ENCODE data around the gene SENP5.

The SENP5 gene

DNA sequence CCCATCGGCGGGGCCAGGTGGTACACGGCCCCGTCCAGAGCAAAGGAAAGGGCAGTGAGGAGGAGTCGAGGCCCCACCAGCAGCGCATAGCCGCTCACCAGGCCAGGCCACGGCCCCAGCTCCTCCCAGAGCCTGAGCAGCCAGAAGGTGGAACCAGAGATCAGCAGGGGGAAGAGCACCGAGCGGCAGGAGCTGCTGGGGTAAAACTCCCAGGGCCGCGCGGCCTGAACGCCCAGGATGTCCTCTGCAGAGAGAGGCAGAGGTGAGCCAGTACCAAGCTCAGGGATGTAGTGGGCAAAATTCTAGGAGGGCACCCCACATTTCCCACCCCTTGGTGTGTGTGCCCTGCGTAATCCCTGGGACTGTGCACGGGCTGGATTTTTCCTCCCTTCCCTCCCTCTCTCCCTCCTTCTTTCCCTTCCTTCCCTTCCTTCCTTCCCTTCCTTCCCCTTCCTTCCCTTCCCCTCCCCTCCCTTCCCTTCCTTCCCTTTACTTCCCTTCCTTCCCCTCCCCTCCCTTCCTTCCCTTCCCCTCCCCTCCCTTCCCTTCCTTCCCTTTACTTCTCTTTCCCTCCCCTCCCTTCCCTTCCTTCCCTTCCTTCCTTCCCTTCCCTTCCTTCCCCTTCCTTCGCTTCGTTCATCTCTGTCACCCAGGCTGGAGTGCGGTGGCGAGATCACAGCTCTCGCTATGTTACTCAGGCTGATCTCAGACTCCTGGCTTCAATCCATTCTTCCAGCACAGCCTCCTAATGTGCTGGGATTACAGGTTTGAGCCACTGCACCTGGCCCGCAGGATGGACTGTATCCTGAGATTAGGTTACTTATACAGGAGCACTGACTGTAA lies 80.9 kb downstream of the SENP5 start:
- CTCF ChIA-PET, result interaction anchor here (0.8 to 3.2 kb wide), 5 partner anchors 10 to 239 kb away, joined by 3 to 9 read pairs (median 5); partner anchors contain the start of gene PIGZ
- Histone ChIP-seq H3K36me3 (ENCODE audit: control insufficient read depth in 4 of 4, insufficient read depth in 4 of 4, low read length in 3 of 4) (peaks cover 2 to 11% (median 6%) of the 10 kb centered on the region in 4 experiments), H3K27me3 (replicated peaks in 2 of 5; ENCODE audit: control insufficient read depth in 4 of 5, insufficient read depth in 5 of 5, low read length in 4 of 5) (no peaks in the 10 kb centered on the region), H3K27ac (ENCODE audit: insufficient read depth in 1 of 2, low read depth in 1 of 2, low read length in 2 of 2, poor library complexity in 1 of 2, severe bottlenecking in 2 of 2) (no peak overlapping the region), H3K9me3 (ENCODE audit: control extremely low read depth in 1 of 5, control insufficient read depth in 4 of 5, insufficient read depth in 2 of 5, low read depth in 1 of 5, low read length in 4 of 5) (no peaks in the 10 kb centered on the region), H3K4me1 (ENCODE audit: control extremely low read depth in 1 of 4, control insufficient read depth in 4 of 4, insufficient read depth in 4 of 4, low read length in 3 of 4) (peaks cover 0 to 3% (median 2%) of the 10 kb centered on the region in 4 experiments), H3K4me3 (ENCODE audit: control insufficient read depth in 1 of 7, extremely low read depth in 1 of 7, insufficient read depth in 4 of 7, low read depth in 2 of 7, low read length in 6 of 7) (no peak overlapping the region)
- POLR2A ChIA-PET, result no interaction called here
- DNase-seq, result no peak
- 82% methylated on average over 15 of the region's 22 CpGs for WGBS (ENCODE audit: insufficient coverage)

DNA sequence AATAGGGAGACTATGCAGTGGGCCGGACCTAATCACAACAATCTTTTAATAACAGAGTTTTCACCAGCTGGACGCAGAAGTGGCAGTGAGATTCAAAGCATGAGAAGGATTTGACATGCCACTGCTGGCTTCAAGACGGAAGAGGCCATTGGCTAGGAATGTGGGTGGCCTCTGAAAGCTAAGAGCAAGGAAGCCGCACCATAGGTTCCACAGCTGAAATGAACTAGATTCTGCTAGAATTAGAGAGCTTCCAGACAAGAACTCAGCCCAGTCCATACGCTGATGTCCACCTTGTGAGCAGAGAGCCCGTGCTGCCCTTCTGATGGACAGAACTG lies 81.5 kb downstream of the SENP5 start:
- Histone ChIP-seq H3K9me3 (ENCODE audit: control extremely low read depth in 1 of 5, control insufficient read depth in 4 of 5, insufficient read depth in 2 of 5, low read depth in 1 of 5, low read length in 4 of 5) (no peaks in the 10 kb centered on the region), H3K4me1 (ENCODE audit: control extremely low read depth in 1 of 4, control insufficient read depth in 4 of 4, insufficient read depth in 4 of 4, low read length in 3 of 4) (no peaks in the 10 kb centered on the region), H3K27ac (ENCODE audit: insufficient read depth in 1 of 2, low read depth in 1 of 2, low read length in 2 of 2, poor library complexity in 1 of 2, severe bottlenecking in 2 of 2) (no peak overlapping the region), H3K27me3 (replicated peaks in 2 of 5; ENCODE audit: control insufficient read depth in 4 of 5, insufficient read depth in 5 of 5, low read length in 4 of 5) (no peaks in the 10 kb centered on the region), H3K4me3 (ENCODE audit: control insufficient read depth in 1 of 7, extremely low read depth in 1 of 7, insufficient read depth in 4 of 7, low read depth in 2 of 7, low read length in 6 of 7) (no peak overlapping the region), H3K36me3 (ENCODE audit: control insufficient read depth in 4 of 4, insufficient read depth in 4 of 4, low read length in 3 of 4) (peaks cover 2 to 11% (median 6%) of the 10 kb centered on the region in 4 experiments)
- 94% methylated on average over 6 of the region's 6 CpGs for WGBS (ENCODE audit: insufficient coverage)
- DNase-seq, result no peak
- CTCF ChIA-PET, result interaction anchor here (1.3 to 3.2 kb wide), 7 partner anchors 10 to 238 kb away, joined by 3 to 9 read pairs (median 5); partner anchors contain the start of gene PIGZ
- POLR2A ChIA-PET, result no interaction called here

DNA sequence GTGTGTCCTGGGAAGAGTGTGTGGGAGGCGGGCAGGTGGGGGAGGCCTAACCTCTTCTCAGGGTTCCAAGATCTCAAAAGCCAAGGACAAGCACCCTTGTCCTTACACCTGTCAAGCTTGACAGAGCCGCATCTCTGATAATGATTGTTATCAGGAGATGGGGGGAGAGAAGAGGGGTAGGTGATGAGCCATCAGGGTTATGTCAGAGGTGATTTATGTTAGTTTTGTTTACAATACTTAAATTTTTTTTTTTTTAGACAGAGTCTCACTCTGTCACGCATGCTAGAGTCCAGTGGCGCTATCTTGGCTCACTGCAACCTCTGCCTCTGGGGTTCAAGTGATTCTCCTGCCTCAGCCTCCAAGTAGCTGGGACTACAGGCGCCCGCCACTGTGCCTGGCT lies 82.0 kb downstream of the SENP5 start:
- 100% methylated on average over 2 of the region's 6 CpGs for WGBS (ENCODE audit: insufficient coverage)
- Histone ChIP-seq H3K4me3 (ENCODE audit: control insufficient read depth in 1 of 7, extremely low read depth in 1 of 7, insufficient read depth in 4 of 7, low read depth in 2 of 7, low read length in 6 of 7) (no peak overlapping the region), H3K27ac (ENCODE audit: insufficient read depth in 1 of 2, low read depth in 1 of 2, low read length in 2 of 2, poor library complexity in 1 of 2, severe bottlenecking in 2 of 2) (no peak overlapping the region), H3K4me1 (ENCODE audit: control extremely low read depth in 1 of 4, control insufficient read depth in 4 of 4, insufficient read depth in 4 of 4, low read length in 3 of 4) (no peaks in the 10 kb centered on the region), H3K27me3 (replicated peaks in 2 of 5; ENCODE audit: control insufficient read depth in 4 of 5, insufficient read depth in 5 of 5, low read length in 4 of 5) (no peaks in the 10 kb centered on the region), H3K36me3 (ENCODE audit: control insufficient read depth in 4 of 4, insufficient read depth in 4 of 4, low read length in 3 of 4) (peaks cover 2 to 11% (median 6%) of the 10 kb centered on the region in 4 experiments), H3K9me3 (ENCODE audit: control extremely low read depth in 1 of 5, control insufficient read depth in 4 of 5, insufficient read depth in 2 of 5, low read depth in 1 of 5, low read length in 4 of 5) (no peaks in the 10 kb centered on the region)
- no peak for DNase-seq
- CTCF ChIA-PET, result interaction anchor here (1.3 to 3.2 kb wide), 7 partner anchors 11 to 238 kb away, joined by 3 to 9 read pairs (median 5); partner anchors contain the start of gene PIGZ
- POLR2A ChIA-PET, result no interaction called here

DNA sequence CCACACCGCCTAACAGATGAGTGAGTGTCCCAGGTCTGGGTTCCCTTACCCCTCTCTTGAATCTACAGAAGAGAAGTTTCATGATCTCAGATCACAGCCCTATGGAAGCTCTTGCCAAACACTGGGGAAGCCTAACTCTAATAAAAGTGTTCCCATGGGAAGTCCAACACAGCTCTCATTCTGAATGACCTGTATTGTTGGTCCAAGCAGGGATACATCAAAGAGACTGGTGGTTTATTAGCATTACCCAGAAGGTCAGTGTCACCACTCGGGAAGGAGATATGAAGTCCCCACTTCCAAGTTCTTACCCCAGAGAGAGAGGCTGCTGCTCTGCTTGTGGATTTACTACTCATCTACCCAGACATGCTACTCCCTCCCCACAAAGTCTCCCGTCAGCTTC lies 83.7 kb downstream of the SENP5 start:
- H3K4me1 ChIP-seq (ENCODE audit: control extremely low read depth in 1 of 4, control insufficient read depth in 4 of 4, insufficient read depth in 4 of 4, low read length in 3 of 4), result no peaks in the 10 kb centered on the region
- WGBS (ENCODE audit: insufficient coverage), result 93% methylated on average over 3 of the region's 3 CpGs
- no peaks in the 10 kb centered on the region for H3K27me3 ChIP-seq (replicated peaks in 2 of 5; ENCODE audit: control insufficient read depth in 4 of 5, insufficient read depth in 5 of 5, low read length in 4 of 5)
- H3K4me3 ChIP-seq (ENCODE audit: control insufficient read depth in 1 of 7, extremely low read depth in 1 of 7, insufficient read depth in 4 of 7, low read depth in 2 of 7, low read length in 6 of 7), result no peak overlapping the region
- no peak overlapping the region for H3K27ac ChIP-seq (ENCODE audit: insufficient read depth in 1 of 2, low read depth in 1 of 2, low read length in 2 of 2, poor library complexity in 1 of 2, severe bottlenecking in 2 of 2)
- ChIA-PET CTCF (interaction anchor here (1.1 to 3.2 kb wide), 6 partner anchors 9 to 113 kb away, joined by 3 to 9 read pairs (median 6); partner anchors contain the start of genes NCBP2 and PIGZ), POLR2A (no interaction called here)
- DNase-seq, result no peak
- peaks cover under 1 to 8% (median 4%) of the 10 kb centered on the region in 4 experiments for H3K36me3 ChIP-seq (ENCODE audit: control insufficient read depth in 4 of 4, insufficient read depth in 4 of 4, low read length in 3 of 4)
- no peaks in the 10 kb centered on the region for H3K9me3 ChIP-seq (ENCODE audit: control extremely low read depth in 1 of 5, control insufficient read depth in 4 of 5, insufficient read depth in 2 of 5, low read depth in 1 of 5, low read length in 4 of 5)

DNA sequence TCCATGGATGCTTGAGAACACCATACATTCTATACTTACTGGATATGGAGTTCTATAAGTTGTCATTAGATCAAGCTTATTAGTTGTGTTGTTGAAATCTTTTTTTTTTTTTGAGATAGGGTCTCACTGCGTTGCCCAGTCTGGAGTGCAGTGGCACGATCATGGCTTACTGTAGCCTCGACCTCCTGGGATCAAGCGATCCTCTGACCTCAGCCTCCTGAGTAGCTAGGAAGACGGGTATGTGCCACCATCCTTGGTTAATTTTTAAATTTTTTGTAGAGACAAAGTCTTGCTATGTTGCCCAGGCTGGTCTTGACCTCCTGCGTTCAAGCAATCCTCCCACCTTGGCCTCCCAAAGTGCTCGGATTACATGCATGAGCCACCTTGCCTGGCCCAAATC lies 87.1 kb downstream of the SENP5 start:
- Histone ChIP-seq H3K27ac (ENCODE audit: insufficient read depth in 1 of 2, low read depth in 1 of 2, low read length in 2 of 2, poor library complexity in 1 of 2, severe bottlenecking in 2 of 2) (no peak overlapping the region), H3K9me3 (ENCODE audit: control extremely low read depth in 1 of 5, control insufficient read depth in 4 of 5, insufficient read depth in 2 of 5, low read depth in 1 of 5, low read length in 4 of 5) (no peaks in the 10 kb centered on the region), H3K4me3 (ENCODE audit: control insufficient read depth in 1 of 7, extremely low read depth in 1 of 7, insufficient read depth in 4 of 7, low read depth in 2 of 7, low read length in 6 of 7) (no peak overlapping the region), H3K27me3 (replicated peaks in 2 of 5; ENCODE audit: control insufficient read depth in 4 of 5, insufficient read depth in 5 of 5, low read length in 4 of 5) (no peaks in the 10 kb centered on the region), H3K36me3 (ENCODE audit: control insufficient read depth in 4 of 4, insufficient read depth in 4 of 4, low read length in 3 of 4) (peaks cover 0 to 4% (median under 1%) of the 10 kb centered on the region in 4 experiments), H3K4me1 (ENCODE audit: control extremely low read depth in 1 of 4, control insufficient read depth in 4 of 4, insufficient read depth in 4 of 4, low read length in 3 of 4) (no peaks in the 10 kb centered on the region)
- DNase-seq, result no peak
- CTCF ChIA-PET, result no interaction called here
- POLR2A ChIA-PET, result no interaction called here
- 77% methylated on average over 5 of the region's 7 CpGs for WGBS (ENCODE audit: insufficient coverage)

DNA sequence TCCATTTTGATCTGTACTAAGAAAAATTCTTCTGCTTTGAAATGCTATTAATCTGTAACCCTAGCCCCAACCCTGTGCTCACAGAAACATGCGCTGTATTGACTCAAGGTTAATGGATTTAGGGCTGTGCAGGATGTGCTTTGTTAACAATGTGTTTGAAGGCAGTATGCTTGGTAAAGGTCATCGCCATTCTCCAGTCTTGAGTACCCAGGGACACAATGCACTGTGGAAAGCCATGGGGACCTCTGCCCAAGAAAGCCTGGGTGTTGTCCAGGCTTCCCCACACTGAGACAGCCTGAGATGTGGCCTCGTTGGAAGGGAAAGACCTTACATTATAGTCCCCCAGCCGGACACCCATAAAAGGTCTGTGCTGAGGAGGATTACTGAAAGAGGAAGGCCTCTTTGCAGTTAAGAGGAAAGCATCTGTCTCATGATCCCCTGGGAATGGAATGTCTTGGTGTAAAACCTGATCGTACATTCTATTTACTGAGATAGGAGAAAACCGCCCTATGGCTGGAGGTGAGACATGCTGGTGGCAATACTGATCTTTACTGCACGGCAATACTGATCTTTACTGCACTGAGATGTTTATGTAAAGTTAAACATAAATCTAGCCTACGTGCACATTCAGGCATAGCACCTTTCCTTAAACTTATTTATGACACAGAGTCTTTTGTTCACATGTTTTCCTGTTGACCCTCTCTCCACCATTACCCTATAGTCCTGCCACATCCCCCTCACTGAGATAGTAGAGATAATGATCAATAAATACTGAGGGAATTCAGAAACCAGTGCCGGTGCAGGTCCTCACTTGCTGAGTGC lies 94.6 kb downstream of the SENP5 start:
- Histone ChIP-seq H3K36me3 (ENCODE audit: control insufficient read depth in 4 of 4, insufficient read depth in 4 of 4, low read length in 3 of 4) (peaks cover 0 to 23% (median 4%) of the 10 kb centered on the region in 4 experiments), H3K27ac (ENCODE audit: insufficient read depth in 1 of 2, low read depth in 1 of 2, low read length in 2 of 2, poor library complexity in 1 of 2, severe bottlenecking in 2 of 2) (no peak overlapping the region), H3K4me1 (ENCODE audit: control extremely low read depth in 1 of 4, control insufficient read depth in 4 of 4, insufficient read depth in 4 of 4, low read length in 3 of 4) (no peaks in the 10 kb centered on the region), H3K9me3 (ENCODE audit: control extremely low read depth in 1 of 5, control insufficient read depth in 4 of 5, insufficient read depth in 2 of 5, low read depth in 1 of 5, low read length in 4 of 5) (no peaks in the 10 kb centered on the region), H3K4me3 (ENCODE audit: control insufficient read depth in 1 of 7, extremely low read depth in 1 of 7, insufficient read depth in 4 of 7, low read depth in 2 of 7, low read length in 6 of 7) (no peak overlapping the region), H3K27me3 (replicated peaks in 2 of 5; ENCODE audit: control insufficient read depth in 4 of 5, insufficient read depth in 5 of 5, low read length in 4 of 5) (no peaks in the 10 kb centered on the region)
- ChIA-PET CTCF (no interaction called here), POLR2A (no interaction called here)
- WGBS (ENCODE audit: insufficient coverage), result 97% methylated on average over 6 of the region's 9 CpGs
- no peak for DNase-seq
